ENCODE measurements around the gene HSD17B12. TPM values are rescaled to one million over a fixed set of nuclear protein-coding genes. Genes with fewer than 3 reads are reported as not detected.

The HSD17B12 gene
- polyA plus RNA-seq, 2 of the 4 experiments (the other 2 are of a cell fraction), result 102 to 103 TPM

- no peak for TF ChIP-seq TP53 (CRISPR knock-in tag; IDR thresholded peaks at IDR 0.05)
- no peak for TF ChIP-seq FOSB (CRISPR knock-in tag; IDR thresholded peaks at IDR 0.05)
- TF ChIP-seq CHD4 (IDR thresholded peaks at IDR 0.05; ENCODE audit: borderline replicate concordance), result no peak
- POLR2A ChIA-PET, result no interaction called here
- H3K4me2 ChIP-seq, result no peak overlapping the region
- 88% methylated on average over 3 of the region's 3 CpGs for WGBS (ENCODE audit: missing lambda C conversion rate)
- no peak for ATAC-seq
- FAIRE-seq, result no peak
- H3K27ac ChIP-seq, result no peak overlapping the region
- CTCF ChIA-PET, result no interaction called here
- DNase-seq (ENCODE audit: low read depth in 1 of 2, low spot score in 1 of 2), result no peak
- no peaks in the 10 kb centered on the region for H3K4me1 ChIP-seq
- no peaks in the 10 kb centered on the region for H3K9me3 ChIP-seq
- H3K4me3 ChIP-seq, result no peak overlapping the region
These were observed 51.7 kb downstream of the HSD17B12 start for GRCh38 chr11:43732225-43732624.

GRCh38 chr11:43734256-43734655 lies 53.7 kb downstream of the HSD17B12 start:
- ChIA-PET CTCF (no interaction called here), POLR2A (no interaction called here)
- H3K4me2 ChIP-seq, result no peak overlapping the region
- no peak overlapping the region for H3K4me3 ChIP-seq
- no peaks in the 10 kb centered on the region for H3K9me3 ChIP-seq
- DNase-seq (ENCODE audit: low read depth in 1 of 2, low spot score in 1 of 2), result no peak
- WGBS (ENCODE audit: missing lambda C conversion rate), result 96% methylated on average over 12 of the region's 12 CpGs
- no peak for FAIRE-seq
- no peak overlapping the region for H3K27ac ChIP-seq
- no peak for ATAC-seq
- TF ChIP-seq HOXB5 (CRISPR knock-in tag; IDR thresholded peaks at IDR 0.05) (no peak), REST (IDR thresholded peaks at IDR 0.05) (no peak), JUN (IDR thresholded peaks at IDR 0.05) (no peak), TP53 (CRISPR knock-in tag; IDR thresholded peaks at IDR 0.05) (no peak), HES2 (IDR thresholded peaks at IDR 0.05) (no peak), ZSCAN20 (CRISPR knock-in tag; IDR thresholded peaks at IDR 0.05) (no peak), NPAS2 (CRISPR knock-in tag; IDR thresholded peaks at IDR 0.05; ENCODE audit: borderline replicate concordance) (no peak), E2F6 (IDR thresholded peaks at IDR 0.05; ENCODE audit: borderline replicate concordance, low read depth) (no peak), PHF8 (IDR thresholded peaks at IDR 0.05; ENCODE audit: borderline replicate concordance, low read depth) (no peak)
- peaks cover 12% of the 10 kb centered on the region for H3K4me1 ChIP-seq

- ATAC-seq, result no peak
- Histone ChIP-seq H3K27ac (no peak overlapping the region), H3K9me3 (no peaks in the 10 kb centered on the region), H3K4me1 (peaks cover 12% of the 10 kb centered on the region), H3K4me2 (no peak overlapping the region), H3K4me3 (no peak overlapping the region)
- WGBS (ENCODE audit: missing lambda C conversion rate), result 94% methylated on average over 1 of the region's 1 CpG
- TF ChIP-seq GATA3 (IDR thresholded peaks at IDR 0.05; ENCODE audit: borderline replicate concordance) (no peak), ELK1 (IDR thresholded peaks at IDR 0.05; ENCODE audit: low read depth, low read length) (no peak), TP53 (CRISPR knock-in tag; IDR thresholded peaks at IDR 0.05) (no peak), JUN (IDR thresholded peaks at IDR 0.05) (no peak), ESRRA (IDR thresholded peaks at IDR 0.05; ENCODE audit: borderline replicate concordance, low read length) (no peak), E2F6 (IDR thresholded peaks at IDR 0.05; ENCODE audit: borderline replicate concordance, low read depth) (no peak), HDAC2 (IDR thresholded peaks at IDR 0.05) (no peak), CHD2 (IDR thresholded peaks at IDR 0.05; ENCODE audit: low read length, partially characterized antibody) (no peak), ATOH8 (CRISPR knock-in tag; IDR thresholded peaks at IDR 0.05; ENCODE audit: low read depth) (no peak), MAZ (IDR thresholded peaks at IDR 0.05; ENCODE audit: borderline replicate concordance, low read depth, low read length) (no peak)
- FAIRE-seq, result no peak
- CTCF ChIA-PET, result no interaction called here
- no peak for DNase-seq (ENCODE audit: low read depth in 1 of 2, low spot score in 1 of 2)
- POLR2A ChIA-PET, result no interaction called here
These were observed 54.6 kb downstream of the HSD17B12 start for GRCh38 chr11:43735115-43735514.

All from A549 (cell line).